ENCODE data around the gene TNXB.

DNA sequence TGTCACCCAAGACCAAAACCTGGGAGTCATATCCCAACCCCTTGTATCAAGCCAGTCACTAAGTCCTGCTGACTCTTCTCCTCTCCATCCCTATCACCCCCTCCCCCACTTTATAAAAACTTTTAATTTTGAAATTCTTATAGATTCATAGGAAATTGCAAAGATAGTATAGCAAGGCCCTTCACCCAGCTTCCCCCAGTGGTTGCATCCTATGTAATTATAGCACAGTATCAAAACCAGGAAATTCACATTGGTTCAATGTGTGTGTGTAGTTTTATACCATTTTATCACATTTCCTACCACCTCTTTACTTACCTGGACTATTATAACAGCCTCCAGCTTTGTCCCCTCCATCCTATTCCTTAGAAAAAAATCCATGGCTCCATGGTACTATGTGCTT, 48.9 kb upstream of the TNXB start:
- TF ChIP-seq, protein P1, sequence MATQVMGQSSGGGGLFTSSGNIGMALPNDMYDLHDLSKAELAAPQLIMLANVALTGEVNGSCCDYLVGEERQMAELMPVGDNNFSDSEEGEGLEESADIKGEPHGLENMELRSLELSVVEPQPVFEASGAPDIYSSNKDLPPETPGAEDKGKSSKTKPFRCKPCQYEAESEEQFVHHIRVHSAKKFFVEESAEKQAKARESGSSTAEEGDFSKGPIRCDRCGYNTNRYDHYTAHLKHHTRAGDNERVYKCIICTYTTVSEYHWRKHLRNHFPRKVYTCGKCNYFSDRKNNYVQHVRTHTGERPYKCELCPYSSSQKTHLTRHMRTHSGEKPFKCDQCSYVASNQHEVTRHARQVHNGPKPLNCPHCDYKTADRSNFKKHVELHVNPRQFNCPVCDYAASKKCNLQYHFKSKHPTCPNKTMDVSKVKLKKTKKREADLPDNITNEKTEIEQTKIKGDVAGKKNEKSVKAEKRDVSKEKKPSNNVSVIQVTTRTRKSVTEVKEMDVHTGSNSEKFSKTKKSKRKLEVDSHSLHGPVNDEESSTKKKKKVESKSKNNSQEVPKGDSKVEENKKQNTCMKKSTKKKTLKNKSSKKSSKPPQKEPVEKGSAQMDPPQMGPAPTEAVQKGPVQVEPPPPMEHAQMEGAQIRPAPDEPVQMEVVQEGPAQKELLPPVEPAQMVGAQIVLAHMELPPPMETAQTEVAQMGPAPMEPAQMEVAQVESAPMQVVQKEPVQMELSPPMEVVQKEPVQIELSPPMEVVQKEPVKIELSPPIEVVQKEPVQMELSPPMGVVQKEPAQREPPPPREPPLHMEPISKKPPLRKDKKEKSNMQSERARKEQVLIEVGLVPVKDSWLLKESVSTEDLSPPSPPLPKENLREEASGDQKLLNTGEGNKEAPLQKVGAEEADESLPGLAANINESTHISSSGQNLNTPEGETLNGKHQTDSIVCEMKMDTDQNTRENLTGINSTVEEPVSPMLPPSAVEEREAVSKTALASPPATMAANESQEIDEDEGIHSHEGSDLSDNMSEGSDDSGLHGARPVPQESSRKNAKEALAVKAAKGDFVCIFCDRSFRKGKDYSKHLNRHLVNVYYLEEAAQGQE (IDR thresholded peaks at IDR 0.05; ENCODE audit: unreplicated experiment) = no peak
- TF ChIP-seq CREB1 (CRISPR knock-in tag; IDR thresholded peaks at IDR 0.05; ENCODE audit: low read depth) (no peak), EZH2 (IDR thresholded peaks at IDR 0.05; ENCODE audit: low read depth, unreplicated experiment) (no peak), CTCF (conservative IDR thresholded peaks at IDR 0.05; ENCODE audit: low read depth in 2 of 2) (no peak), POLR2AphosphoS5 (IDR thresholded peaks at IDR 0.05; ENCODE audit: low read depth) (no peak), EZH2phosphoT487 (IDR thresholded peaks at IDR 0.05; ENCODE audit: unreplicated experiment) (no peak), ZNF462 (CRISPR knock-in tag; IDR thresholded peaks at IDR 0.05) (no peak), NANOG (IDR thresholded peaks at IDR 0.05; ENCODE audit: borderline replicate concordance) (no peak), JUNB (IDR thresholded peaks at IDR 0.05; ENCODE audit: unreplicated experiment) (no peak), ZNF114 (CRISPR knock-in tag; IDR thresholded peaks at IDR 0.05) (no peak)
